GM12878 (cell line): ENCODE results near the gene GOLPH3. TPM values are rescaled to one million over a fixed set of nuclear protein-coding genes. Genes with fewer than 3 reads are reported as not detected.

Source experiments
- ATAC-seq: fragments of 200-7000 bp; cut with Tn5 transposase; 3 replicates; pipeline ENCODE4 v1.9.1; 2020; ENCODE audit warnings: mild to moderate bottlenecking, moderate library complexity
- BruUV-seq: library from RNA; stranded (reverse); fragments of 400-500 nt; replicated peaks from 2 replicates; lab custom pipeline; 2021; lab: Mats Ljungman, UMichigan
- CTCF ChIA-PET: fragments of 300-600 bp; sonication (Branson Sonifier 250); formaldehyde crosslinking; extraction: SDS; loops from one replicate; lab custom pipeline; 2021; ENCODE audit warnings: inconsistent platforms; lab: Yijun Ruan, JAX
- POLR2A ChIA-PET: fragments of 350-600 bp; formaldehyde crosslinking; extraction: SDS; loops from one replicate; lab custom pipeline; 2021; ENCODE audit warnings: inconsistent platforms; lab: Charles Lee
- RAD21 ChIA-PET: fragments of 300-600 bp; sonication (Branson Sonifier 250); formaldehyde crosslinking; loops from one replicate; lab custom pipeline; 2023; ENCODE audit warnings: antibody characterized with exemption; ENCODE audit not compliant: unreplicated experiment; lab: Charles Lee
- SMC1A ChIA-PET: fragments of 300-600 bp; sonication (Branson Sonifier 250); formaldehyde crosslinking; loops from one replicate; lab custom pipeline; 2023; ENCODE audit not compliant: unreplicated experiment, uncharacterized antibody; lab: Charles Lee
- DNase-seq: peaks from one replicate; pipeline ENCODE4 v3.0.0-alpha.2; 2011; ENCODE audit warnings: low read depth, low spot score
- FAIRE-seq: peaks from 3 replicates; lab custom pipeline; 2011; peaks lifted over from hg19 to GRCh38; lab: Jason Lieb, UNC
- H2AFZ ChIP-seq: 2 replicates; pipeline ENCODE4 v1.6.0; 2011; ENCODE audit warnings: low read depth, low read length, control low read depth; ENCODE audit not compliant: control insufficient read depth
- H3K27ac ChIP-seq: 2 replicates; pipeline ENCODE4 v1.5.1; 2011; ENCODE audit warnings: control low read depth; ENCODE audit not compliant: control insufficient read depth, insufficient read depth
- H3K27me3 ChIP-seq, 2 experiments: replicated peaks in 1 of 2; 2 replicates each; pipeline versions ENCODE4 v1.6.0 to v1.6.1; 2011; ENCODE audit warnings: low read length in 1 of 2; ENCODE audit not compliant: control insufficient read depth in 2 of 2, insufficient read depth in 2 of 2
- H3K36me3 ChIP-seq, 2 experiments: 2 replicates each; pipeline ENCODE4 v1.5.1; 2011; ENCODE audit warnings: low read length in 1 of 2; ENCODE audit not compliant: control insufficient read depth in 2 of 2, insufficient read depth in 2 of 2
- H3K4me1 ChIP-seq: 2 replicates; pipeline ENCODE4 v1.6.1; 2011; ENCODE audit warnings: mild to moderate bottlenecking, low read length, moderate library complexity, mixed read lengths; ENCODE audit not compliant: control insufficient read depth, insufficient read depth
- H3K4me2 ChIP-seq: 2 replicates; pipeline ENCODE4 v1.6.0; 2011; ENCODE audit warnings: control low read depth; ENCODE audit not compliant: control insufficient read depth, insufficient read depth
- H3K4me3 ChIP-seq: fragments of 200-600 bp; sonication (generic); 2 replicates; pipeline ENCODE4 v1.5.1; 2016
- H3K79me2 ChIP-seq: 2 replicates; pipeline ENCODE4 v1.6.0; 2011; ENCODE audit warnings: low read length; ENCODE audit not compliant: control insufficient read depth, insufficient read depth
- H3K9ac ChIP-seq: 2 replicates; pipeline ENCODE4 v1.8.0; 2011; ENCODE audit warnings: low read length, control low read depth, mixed read lengths; ENCODE audit not compliant: control insufficient read depth, insufficient read depth
- H3K9me3 ChIP-seq: replicated peaks from 3 replicates; pipeline ENCODE4 v1.5.1; 2011; ENCODE audit warnings: mild to moderate bottlenecking, low read length; ENCODE audit not compliant: control insufficient read depth, insufficient read depth
- H4K20me1 ChIP-seq: 2 replicates; pipeline ENCODE4 v1.6.0; 2011; ENCODE audit not compliant: control insufficient read depth, insufficient read depth
- ATF7 ChIP-seq: fragments of 450-650 bp; IDR thresholded peaks from 2 replicates; pipeline ENCODE4 v1.6.1; 2016; ENCODE audit warnings: low read depth, mild to moderate bottlenecking
- CEBPB ChIP-seq, 2 experiments: fragments of 150-350 bp in 1 of 2; IDR thresholded peaks; 2 replicates each; pipeline ENCODE4 v1.6.1; 2012 to 2014; ENCODE audit warnings: low read depth in 2 of 2, low read length in 2 of 2, borderline replicate concordance in 1 of 2, inconsistent platforms in 1 of 2
- CTCF ChIP-seq, 3 experiments: IDR thresholded peaks in 2 of 3; conservative IDR thresholded peaks in 1 of 3; 2 replicates each; pipeline ENCODE4 v1.5.1; 2011; ENCODE audit warnings: low read depth in 3 of 3, low read length in 3 of 3, mild to moderate bottlenecking in 3 of 3, control low read depth in 2 of 3, moderate library complexity in 2 of 3, inconsistent platforms in 1 of 3, mixed read lengths in 1 of 3; ENCODE audit not compliant: control insufficient read depth in 2 of 3, insufficient read depth in 1 of 3; ENCODE audit errors: extremely low read depth in 1 of 3
- IKZF1 ChIP-seq: fragments of 450-650 bp; conservative IDR thresholded peaks from 2 replicates; pipeline ENCODE4 v1.6.1; 2017; ENCODE audit warnings: antibody characterized with exemption, mild to moderate bottlenecking
- IKZF2 ChIP-seq, 2 experiments: fragments of 450-650 bp; IDR thresholded peaks; 2 replicates each; pipeline ENCODE4 v1.6.1; 2017; ENCODE audit warnings: mild to moderate bottlenecking in 2 of 2, moderate library complexity in 2 of 2
- RUNX3 ChIP-seq: IDR thresholded peaks from 2 replicates; pipeline ENCODE4 v1.6.1; 2012; ENCODE audit warnings: low read length, inconsistent platforms
- SPI1 ChIP-seq: IDR thresholded peaks from 2 replicates; pipeline ENCODE4 v1.6.1; 2011; ENCODE audit warnings: low read depth, mild to moderate bottlenecking, low read length, moderate library complexity, borderline replicate concordance; ENCODE audit not compliant: insufficient read depth
- TBL1XR1 ChIP-seq: IDR thresholded peaks from 2 replicates; pipeline ENCODE4 v1.6.1; 2012; ENCODE audit warnings: low read depth, low read length, improper control_type of control experiment
- ZNF384 ChIP-seq: IDR thresholded peaks from 2 replicates; pipeline ENCODE4 v1.6.1; 2012; ENCODE audit warnings: low read depth, mild to moderate bottlenecking, low read length, improper control_type of control experiment, borderline replicate concordance
- WGBS: methylation state at CpG from one replicate; pipeline ENCODE4 v1.1.6; 2016; ENCODE audit warnings: low lambda C conversion rate; ENCODE audit not compliant: insufficient replicate concordance, insufficient coverage; ENCODE audit errors: missing lambda C conversion rate; 5-methylcytosine and 5-hydroxymethylcytosine counted together
- in situ Hi-C: fragments of 300-500 bp; cut with MboI; formaldehyde crosslinking; loops from 9 replicates; pipeline ENCODE4 v1.14.3; 2018; ENCODE audit warnings: mixed read lengths
- intact Hi-C: fragments of 100-400 bp; cut with micrococcal nuclease; formaldehyde crosslinking; loops from one replicate; pipeline ENCODE4 v1.14.2; 2022; ENCODE audit not compliant: unreplicated experiment
- polyA plus RNA-seq, 11 experiments: library from polyadenylated mRNA; depleted of rRNA in 4 of 11; unstranded in 6 of 11; stranded (reverse) in 5 of 11; fragments of >200 nt; fragmentation: Nextera tagmentation in 4 of 11; fragmentation: Illumina TruSeq in 1 of 11; extraction: Ambion mirVana in 4 of 11; extraction: Trizol in 1 of 11; gene quantifications; 1 replicate in 1 of 11; 2 replicates in 10 of 11; pipeline versions ENCODE4 v1.2.1 to v1.2.3, GENCODE V29; 2011 to 2016; ENCODE audit warnings: inconsistent platforms in 2 of 11, missing spikeins in 2 of 11, low read depth in 1 of 11
- total RNA-seq, 4 experiments: library from RNA; depleted of rRNA in 3 of 4; stranded (reverse); fragments of >200 nt in 3 of 4; fragmentation: Illumina TruSeq in 1 of 4; extraction: Trizol in 1 of 4; gene quantifications; 2 replicates each; pipeline versions ENCODE4 v1.2.1 to v1.2.3, GENCODE V29; 2013 to 2021

The GOLPH3 gene
- total and polyA plus RNA-seq, 10 of the 15 experiments (the other 5 are each of a cell fraction or from before 2014, with no cell fraction given): 14.0 to 79.7 (median 43.2) TPM

- Histone ChIP-seq H2AFZ (no peak overlapping the region), H3K79me2 (no peaks in the 10 kb centered on the region), H4K20me1 (no peaks in the 10 kb centered on the region), H3K27me3 (no peaks in the 10 kb centered on the region; a peak in 1 of 4 replicates), H3K4me2 (peak overlapping the region; percentile 26; the same call in 1 of the 2 replicates), H3K4me1 (peaks cover 3% of the 10 kb centered on the region; the same call in 1 of the 2 replicates), H3K36me3 (no peaks in the 10 kb centered on the region), H3K9ac (no peak overlapping the region), H3K4me3 (no peak overlapping the region), H3K9me3 (no peaks in the 10 kb centered on the region; the same call in 2 of the 3 replicates), H3K27ac (no peak overlapping the region)
- intact Hi-C loops: no loop called here
- in situ Hi-C loops: no loop called here
- RAD21 ChIA-PET: no interaction called here
- WGBS: 6% methylated on average over 7 of the region's 7 CpGs
- SMC1A ChIA-PET: no interaction called here
- BruUV-seq: no TSS peak
- DNase-seq: no peak
- POLR2A ChIA-PET: interaction anchor here (0.7 kb wide), 1 partner anchor 13 kb away, joined by 3 read pairs; no protein-coding TSS in a partner anchor
- TF ChIP-seq ZNF384: no peak
- peak; percentile 79; the same call in 1 of the 2 replicates for TF ChIP-seq SPI1
- no peak for TF ChIP-seq CEBPB (IDR thresholded peaks at IDR 0.05; ENCODE audit: borderline replicate concordance in 1 of 2, low read depth in 2 of 2, low read length in 2 of 2)
- peak in 1 of 2 experiments; percentile 21; a peak in 1 of 4 replicates for TF ChIP-seq IKZF2 (IDR thresholded peaks at IDR 0.05)
- TF ChIP-seq IKZF1: no peak
- no peak for TF ChIP-seq TBL1XR1
- no peak for TF ChIP-seq CTCF (IDR thresholded peaks at IDR 0.05 in 2 of 3, conservative IDR thresholded peaks at IDR 0.05 in 1 of 3; ENCODE audit: control insufficient read depth in 2 of 3, extremely low read depth in 1 of 3, insufficient read depth in 1 of 3, low read depth in 3 of 3, low read length in 3 of 3)
- no peak for TF ChIP-seq RUNX3
- no peak for TF ChIP-seq ATF7
- peak; percentile 72 for ATAC-seq
- no peak for FAIRE-seq
- CTCF ChIA-PET: interaction anchor here (1.1 kb wide), 1 partner anchor 103 kb away, joined by 3 read pairs; no protein-coding TSS in a partner anchor
Measured at GRCh38 chr5:32193591-32193990, 19.5 kb upstream of the GOLPH3 start.
